Naive thymus-derived CD4-positive, alpha-beta T cell (primary cell): Measurements from ENCODE around the gene ATE1. TPM values are rescaled to one million over a fixed set of nuclear protein-coding genes. Genes with fewer than 3 reads are reported as not detected.
"Not testable (repeated sequence)": the region's sequence is repeated elsewhere in the genome, so short reads cannot be mapped to it uniquely, and the experiment has no call there.

ENCODE experiments used
- ATAC-seq: fragments of 150-1000 bp; cut with Tn5 transposase; 2 replicates; pipeline ENCODE4 v1.10.0; 2021; ENCODE audit warnings: mild to moderate bottlenecking, moderate library complexity
- CTCF ChIA-PET: fragments of 350-600 bp; sonication (Branson Sonifier 250); formaldehyde crosslinking; loops from one replicate; lab custom pipeline; 2021; ENCODE audit warnings: antibody characterized with exemption; lab: Charles Lee
- POLR2A ChIA-PET: fragments of 350-600 bp; sonication (Branson Sonifier 250); formaldehyde crosslinking; loops from one replicate; lab custom pipeline; 2021; ENCODE audit warnings: antibody characterized with exemption, inconsistent platforms; lab: Charles Lee
- DNase-seq, 9 donors: peaks; one replicate each; pipeline versions ENCODE4 v3.0.0 to v3.0.0-alpha.2; 2020 to 2022; ENCODE audit warnings: mixed read lengths in 1 of 9
- H3K27ac ChIP-seq: one replicate; pipeline ENCODE4 v1.7.0; 2013; ENCODE audit warnings: mild to moderate bottlenecking, low read depth, low read length, moderate library complexity
- H3K27me3 ChIP-seq, 2 donors: one replicate each; pipeline ENCODE4 v1.7.0; 2013; ENCODE audit warnings: low read length in 2 of 2, mild to moderate bottlenecking in 2 of 2, moderate library complexity in 2 of 2; ENCODE audit not compliant: control insufficient read depth in 2 of 2, insufficient read depth in 2 of 2
- H3K36me3 ChIP-seq, 3 experiments: 1 replicate in 2 of 3; 2 replicates in 1 of 3; pipeline ENCODE4 v1.7.0; 2013; ENCODE audit warnings: low read length in 3 of 3, mild to moderate bottlenecking in 3 of 3, moderate library complexity in 1 of 3; ENCODE audit not compliant: insufficient read depth in 3 of 3, control insufficient read depth in 2 of 3
- H3K4me1 ChIP-seq, 2 donors: one replicate each; pipeline ENCODE4 v1.7.0; 2013; ENCODE audit warnings: low read length in 2 of 2, mild to moderate bottlenecking in 2 of 2, moderate library complexity in 1 of 2; ENCODE audit not compliant: control insufficient read depth in 2 of 2, insufficient read depth in 2 of 2
- H3K4me3 ChIP-seq: 2 replicates; pipeline ENCODE4 v1.7.0; 2013; ENCODE audit warnings: mild to moderate bottlenecking, low read length
- H3K9me3 ChIP-seq, 3 experiments: 1 replicate in 2 of 3; 2 replicates in 1 of 3; pipeline ENCODE4 v1.7.0; 2013; ENCODE audit warnings: low read length in 3 of 3; ENCODE audit not compliant: control insufficient read depth in 2 of 3
- H3K27ac Mint-ChIP-seq, 9 donors: one replicate each; pipeline ENCODE4 v1.8.0; 2020 to 2022; ENCODE audit warnings: mixed read lengths in 9 of 9, mild to moderate bottlenecking in 8 of 9, moderate library complexity in 5 of 9, inconsistent platforms in 2 of 9
- H3K27me3 Mint-ChIP-seq, 5 donors: one replicate each; pipeline ENCODE4 v1.8.0; 2021 to 2022; ENCODE audit warnings: mixed read lengths in 5 of 5, mild to moderate bottlenecking in 1 of 5
- H3K36me3 Mint-ChIP-seq, 5 donors: one replicate each; pipeline ENCODE4 v1.8.0; 2020 to 2022; ENCODE audit warnings: mixed read lengths in 5 of 5, mild to moderate bottlenecking in 3 of 5, inconsistent platforms in 1 of 5
- H3K4me1 Mint-ChIP-seq, 7 donors: one replicate each; pipeline ENCODE4 v1.8.0; 2020 to 2022; ENCODE audit warnings: mixed read lengths in 7 of 7, mild to moderate bottlenecking in 3 of 7, inconsistent platforms in 1 of 7
- H3K4me3 Mint-ChIP-seq, 10 donors: one replicate each; pipeline ENCODE4 v1.8.0; 2020 to 2022; ENCODE audit warnings: mild to moderate bottlenecking in 10 of 10, mixed read lengths in 10 of 10, moderate library complexity in 6 of 10, inconsistent platforms in 2 of 10
- H3K9me3 Mint-ChIP-seq, 11 donors: one replicate each; pipeline ENCODE4 v1.8.0; 2020 to 2022; ENCODE audit warnings: mixed read lengths in 11 of 11, mild to moderate bottlenecking in 4 of 11, inconsistent platforms in 1 of 11, moderate library complexity in 1 of 11
- intact Hi-C, 2 donors: fragments of 100-400 bp; cut with micrococcal nuclease; formaldehyde crosslinking; loops; one replicate each; pipeline ENCODE4 v1.15.1; 2023
- polyA plus RNA-seq, 2 donors: library from polyadenylated mRNA; unstranded; fragments of 300-500 nt; fragmentation: Illumina TruSeq; gene quantifications; one replicate each; pipeline ENCODE4 v1.2.3, GENCODE V29; 2021
- total RNA-seq, 6 experiments: library from RNA in 5 of 6; stranded (reverse) in 5 of 6; gene quantifications; 1 replicate in 5 of 6; 2 replicates in 1 of 6; pipeline ENCODE4 v1.2.3 and lab custom pipeline; 2021 to 2026

ATE1 gene
- total and polyA plus RNA-seq, 7 experiments from 2014 or later = 22.4 to 29.9 (median 26.2) TPM

DNA sequence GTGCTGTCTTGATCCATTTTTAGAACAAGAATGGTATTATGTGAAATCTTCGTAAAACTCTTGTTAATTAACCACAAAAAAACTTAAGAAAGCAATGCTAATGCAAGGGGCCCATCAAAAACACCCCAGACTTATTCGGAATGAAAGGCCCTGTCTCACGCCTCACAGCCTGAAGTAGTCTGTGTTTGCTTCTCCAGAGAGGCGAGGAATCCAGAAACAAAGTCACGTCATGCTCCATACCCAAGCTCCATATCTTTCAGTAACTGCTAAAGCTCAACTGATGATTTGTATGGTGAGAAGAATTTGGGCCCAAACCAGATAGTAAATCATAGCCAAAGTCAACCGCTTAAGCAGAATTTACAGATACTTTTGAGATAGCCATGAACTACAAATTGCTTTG, 155.4 kb downstream of the ATE1 start:
- intact Hi-C loops = no loop called here
- Histone ChIP-seq H3K4me1 (no peaks in the 10 kb centered on the region), H3K27me3 (no peaks in the 10 kb centered on the region), H3K4me3 (no peak overlapping the region), H3K9me3 (no peaks in the 10 kb centered on the region), H3K36me3 (no peaks in the 10 kb centered on the region), H3K27ac (no peak overlapping the region)
- Mint-ChIP-seq H3K9me3 (peaks cover 0 to 22% (median 8%) of the 10 kb centered on the region in 11 donors), H3K36me3 (peaks cover 2 to 56% (median 35%) of the 10 kb centered on the region in 5 donors), H3K27me3 (no peaks in the 10 kb centered on the region), H3K27ac (no peak overlapping the region), H3K4me3 (no peak overlapping the region), H3K4me1 (no peaks in the 10 kb centered on the region)
- DNase-seq (no peak), ATAC-seq (no peak)
- ChIA-PET POLR2A (no interaction called here), CTCF (no interaction called here)

DNA sequence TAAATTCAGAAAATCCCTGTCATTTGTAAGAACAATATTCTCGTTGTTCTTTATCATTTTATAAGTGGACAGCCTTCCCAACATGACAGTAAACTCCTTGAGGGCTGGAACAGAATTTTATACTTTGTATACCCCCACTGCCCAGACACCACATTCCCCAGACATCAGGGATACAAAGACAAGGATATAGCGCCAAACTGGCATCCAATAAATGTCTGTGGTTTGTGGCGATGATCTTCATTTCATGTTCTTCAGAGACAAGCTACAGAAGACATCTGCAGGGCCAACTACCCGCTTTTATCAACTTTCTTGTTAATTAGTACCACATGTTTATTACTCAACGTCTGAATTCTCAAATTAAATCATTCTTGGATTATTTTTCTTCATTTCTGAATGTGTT, 155.9 kb downstream of the ATE1 start:
- no peak overlapping the region for H3K27ac Mint-ChIP-seq
- Histone ChIP-seq H3K4me1 (no peaks in the 10 kb centered on the region), H3K27ac (no peak overlapping the region), H3K36me3 (no peaks in the 10 kb centered on the region), H3K27me3 (no peaks in the 10 kb centered on the region), H3K9me3 (no peaks in the 10 kb centered on the region), H3K4me3 (no peak overlapping the region)
- intact Hi-C loops = no loop called here
- no peak for DNase-seq
- H3K4me3 Mint-ChIP-seq = no peak overlapping the region
- H3K4me1 Mint-ChIP-seq = no peaks in the 10 kb centered on the region
- no peak for ATAC-seq
- no peaks in the 10 kb centered on the region for H3K27me3 Mint-ChIP-seq
- peaks cover 2 to 58% (median 39%) of the 10 kb centered on the region in 5 donors for H3K36me3 Mint-ChIP-seq
- H3K9me3 Mint-ChIP-seq = peaks cover 0 to 27% (median 11%) of the 10 kb centered on the region in 11 donors
- POLR2A ChIA-PET = no interaction called here
- CTCF ChIA-PET = no interaction called here

DNA sequence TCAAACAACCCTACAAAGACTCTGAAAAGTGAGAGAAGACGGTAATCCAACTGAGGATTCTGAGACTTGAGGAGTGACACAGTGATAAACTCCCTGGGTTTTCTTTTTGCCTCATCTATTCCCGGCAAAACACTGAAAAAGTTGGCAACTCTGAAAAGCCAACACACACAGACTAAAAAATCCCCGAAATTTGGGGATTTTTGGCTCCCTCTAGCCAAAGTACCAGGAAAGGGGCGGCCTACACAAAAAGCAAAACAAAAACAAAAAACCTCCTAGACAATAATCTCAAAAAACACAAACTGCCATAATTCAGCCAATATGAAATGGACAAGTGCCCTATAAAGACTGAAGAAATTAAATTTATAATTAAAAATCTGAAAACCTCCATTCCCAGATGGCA, 161.4 kb downstream of the ATE1 start:
- POLR2A ChIA-PET = no interaction called here
- CTCF ChIA-PET = no interaction called here
- intact Hi-C loops = no loop called here
- Mint-ChIP-seq H3K9me3 (peaks cover 2 to 59% (median 19%) of the 10 kb centered on the region in 11 donors), H3K4me1 (peaks cover 0 to 7% (median 0%) of the 10 kb centered on the region in 7 donors), H3K4me3 (no peak overlapping the region), H3K27ac (no peak overlapping the region), H3K36me3 (peaks cover 8 to 84% (median 72%) of the 10 kb centered on the region in 5 donors), H3K27me3 (no peaks in the 10 kb centered on the region)
- peaks cover 0 to 5% (median 0%) of the 10 kb centered on the region in 3 experiments for H3K36me3 ChIP-seq
- no peaks in the 10 kb centered on the region for H3K4me1 ChIP-seq
- H3K9me3 ChIP-seq = peaks cover 0 to 4% (median 0%) of the 10 kb centered on the region in 3 experiments
- no peak overlapping the region for H3K4me3 ChIP-seq
- DNase-seq (no peak), ATAC-seq (no peak)
- no peaks in the 10 kb centered on the region for H3K27me3 ChIP-seq
- H3K27ac ChIP-seq = no peak overlapping the region

DNA sequence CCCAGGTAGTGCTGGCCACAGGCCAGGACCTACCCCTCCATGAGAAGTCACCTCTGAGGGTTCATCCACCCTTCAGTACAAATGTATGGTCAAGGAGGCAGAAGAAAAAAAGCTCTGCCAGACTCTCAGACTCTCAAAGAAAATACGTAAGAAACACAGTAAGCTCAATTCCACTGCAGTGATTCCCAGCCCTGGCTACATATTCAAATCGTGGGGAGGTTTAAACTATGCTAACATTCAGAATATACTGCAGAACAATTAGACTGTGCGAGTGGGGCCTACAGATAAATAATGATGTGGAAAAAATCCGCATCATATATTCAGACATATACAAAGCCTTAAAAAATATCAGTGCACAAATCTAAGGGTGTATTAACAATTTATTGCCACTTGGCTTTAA, 162.6 kb downstream of the ATE1 start:
- CTCF ChIA-PET = no interaction called here

DNA sequence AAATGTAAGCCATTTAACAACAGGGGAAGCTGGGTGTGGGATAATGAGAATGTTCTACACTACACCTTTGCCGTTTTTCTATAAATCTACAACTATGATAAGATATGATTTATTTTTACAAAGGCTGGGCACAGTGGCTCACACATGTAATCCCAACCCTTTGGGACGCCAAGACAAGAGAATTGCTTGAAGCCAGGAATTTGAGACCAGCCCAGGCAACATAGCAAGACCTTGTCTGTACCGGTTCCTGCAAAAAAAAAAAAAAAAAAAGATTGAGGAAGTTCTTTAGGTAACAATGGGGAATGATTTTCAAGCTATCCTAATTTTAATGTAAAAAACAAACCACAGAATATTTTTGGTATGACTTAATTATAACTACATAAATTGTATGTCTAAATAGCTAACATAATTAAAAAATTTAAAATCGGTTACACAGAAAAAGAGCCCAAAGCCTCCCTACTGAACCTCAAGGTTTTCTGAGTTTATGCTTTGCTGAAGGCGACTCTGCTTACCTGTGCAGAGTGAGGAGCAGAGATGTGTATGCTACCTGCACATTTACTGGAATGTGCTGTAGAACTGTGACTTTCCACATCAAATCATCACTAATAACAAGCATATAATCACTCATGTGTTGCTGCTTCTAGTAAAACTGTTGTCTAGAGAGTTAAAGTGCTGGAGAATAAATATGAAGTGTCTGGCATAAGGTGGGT, 163.4 kb downstream of the ATE1 start:
- ChIA-PET POLR2A (no interaction called here), CTCF (no interaction called here)
- DNase-seq (no peak), ATAC-seq (no peak)
- peaks cover 0 to 7% (median 0%) of the 10 kb centered on the region in 7 donors for H3K4me1 Mint-ChIP-seq
- peaks cover 0 to 5% (median 0%) of the 10 kb centered on the region in 3 experiments for H3K36me3 ChIP-seq
- H3K27ac ChIP-seq = no peak overlapping the region
- H3K4me3 ChIP-seq = no peak overlapping the region
- no peak overlapping the region for H3K4me3 Mint-ChIP-seq
- peaks cover 0 to 17% (median 3%) of the 10 kb centered on the region in 3 experiments for H3K9me3 ChIP-seq
- H3K9me3 Mint-ChIP-seq = peaks cover 5 to 77% (median 31%) of the 10 kb centered on the region in 11 donors
- H3K27me3 Mint-ChIP-seq = no peaks in the 10 kb centered on the region
- intact Hi-C loops = no loop called here
- no peaks in the 10 kb centered on the region for H3K4me1 ChIP-seq
- H3K27ac Mint-ChIP-seq = no peak overlapping the region
- no peaks in the 10 kb centered on the region for H3K27me3 ChIP-seq
- peaks cover 20 to 92% (median 83%) of the 10 kb centered on the region in 5 donors for H3K36me3 Mint-ChIP-seq

More for the DNA sequence above, 162.6 kb downstream of the ATE1 start:
- no peaks in the 10 kb centered on the region for H3K4me1 ChIP-seq
- POLR2A ChIA-PET = no interaction called here
- H3K36me3 ChIP-seq = peaks cover 0 to 5% (median 0%) of the 10 kb centered on the region in 3 experiments
- ATAC-seq (no peak), DNase-seq (no peak)
- Mint-ChIP-seq H3K4me3 (no peak overlapping the region), H3K27me3 (no peaks in the 10 kb centered on the region), H3K4me1 (peaks cover 0 to 7% (median 0%) of the 10 kb centered on the region in 7 donors), H3K9me3 (peaks cover 5 to 72% (median 29%) of the 10 kb centered on the region in 11 donors), H3K36me3 (peaks cover 16 to 95% (median 81%) of the 10 kb centered on the region in 5 donors), H3K27ac (no peak overlapping the region)
- intact Hi-C loops = no loop called here
- no peak overlapping the region for H3K4me3 ChIP-seq
- no peaks in the 10 kb centered on the region for H3K27me3 ChIP-seq
- H3K9me3 ChIP-seq = peaks cover 0 to 11% (median 3%) of the 10 kb centered on the region in 3 experiments
- H3K27ac ChIP-seq = no peak overlapping the region

DNA sequence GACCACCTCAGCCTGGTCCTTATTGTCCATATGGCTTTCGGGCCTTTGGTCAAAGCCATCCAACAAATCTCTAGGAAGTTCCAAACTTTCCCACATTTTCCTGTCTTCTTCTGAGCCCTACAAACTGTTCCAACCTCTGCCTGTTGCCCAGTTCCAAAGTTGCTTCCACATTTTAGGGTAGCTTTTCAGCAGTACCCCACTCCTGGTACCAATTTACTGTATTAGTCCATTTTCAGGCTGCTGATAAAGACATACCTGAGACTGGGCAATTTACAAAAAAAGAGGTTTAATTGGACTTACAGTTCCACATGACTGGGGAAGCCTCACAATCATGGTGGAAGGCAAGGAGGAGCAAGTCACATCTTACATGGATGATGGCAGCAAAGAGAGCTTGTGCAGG, 170.6 kb downstream of the ATE1 start:
- H3K9me3 ChIP-seq = peaks cover 0 to 25% (median 3%) of the 10 kb centered on the region in 3 experiments
- H3K27me3 Mint-ChIP-seq, H3K27me3 ChIP-seq, intact Hi-C loops, H3K4me3 Mint-ChIP-seq, POLR2A ChIA-PET, DNase-seq, H3K27ac ChIP-seq, H3K27ac Mint-ChIP-seq, H3K36me3 ChIP-seq, CTCF ChIA-PET, ATAC-seq, H3K4me3 ChIP-seq, H3K4me1 ChIP-seq: not testable (repeated sequence)
- Mint-ChIP-seq H3K4me1 (peaks cover 0 to 15% (median 0%) of the 10 kb centered on the region in 7 donors), H3K9me3 (peaks cover 20 to 80% (median 41%) of the 10 kb centered on the region in 11 donors), H3K36me3 (peaks cover 35 to 86% (median 75%) of the 10 kb centered on the region in 5 donors)
